ENCODE measurements around the gene TOGARAM2.

TOGARAM2 gene

GRCh38 chr2:28990445-28990844 is 9.3 kb downstream of the TOGARAM2 start:
- Histone ChIP-seq H3K9me3 (ENCODE audit: insufficient read depth, low read depth, low read length) (no peaks in the 10 kb centered on the region), H3K4me3 (ENCODE audit: low read length) (no peak overlapping the region), H3K4me1 (ENCODE audit: insufficient read depth, low read length) (no peaks in the 10 kb centered on the region), H3K36me3 (ENCODE audit: insufficient read depth, low read length) (no peaks in the 10 kb centered on the region), H3K27ac (ENCODE audit: low read depth, low read length) (no peak overlapping the region), H3K27me3 (ENCODE audit: insufficient read depth, low read length) (no peaks in the 10 kb centered on the region), H3K9ac (ENCODE audit: low read depth, low read length) (no peak overlapping the region)
- 87% methylated on average over 16 of the region's 16 CpGs for WGBS

- no peaks in the 10 kb centered on the region for H3K36me3 ChIP-seq (ENCODE audit: insufficient read depth, low read length)
- no peak overlapping the region for H3K9ac ChIP-seq (ENCODE audit: low read depth, low read length)
- H3K4me1 ChIP-seq (ENCODE audit: insufficient read depth, low read length), result no peaks in the 10 kb centered on the region
- H3K27ac ChIP-seq (ENCODE audit: low read depth, low read length), result no peak overlapping the region
- H3K9me3 ChIP-seq (ENCODE audit: insufficient read depth, low read depth, low read length), result no peaks in the 10 kb centered on the region
- no peak overlapping the region for H3K4me3 ChIP-seq (ENCODE audit: low read length)
- 94% methylated on average over 3 of the region's 4 CpGs for WGBS
- no peaks in the 10 kb centered on the region for H3K27me3 ChIP-seq (ENCODE audit: insufficient read depth, low read length)
Observed at GRCh38 chr2:28991021-28991420, 9.9 kb downstream of the TOGARAM2 start.

GRCh38 chr2:28991460-28991859 is 10.4 kb downstream of the TOGARAM2 start:
- whole genome bisulfite sequencing, result 95% methylated on average over 9 of the region's 9 CpGs
- Histone ChIP-seq H3K27ac (ENCODE audit: low read depth, low read length) (no peak overlapping the region), H3K4me1 (ENCODE audit: insufficient read depth, low read length) (no peaks in the 10 kb centered on the region), H3K4me3 (ENCODE audit: low read length) (no peak overlapping the region), H3K9ac (ENCODE audit: low read depth, low read length) (no peak overlapping the region), H3K36me3 (ENCODE audit: insufficient read depth, low read length) (no peaks in the 10 kb centered on the region), H3K9me3 (ENCODE audit: insufficient read depth, low read depth, low read length) (no peaks in the 10 kb centered on the region), H3K27me3 (ENCODE audit: insufficient read depth, low read length) (no peaks in the 10 kb centered on the region)

- H3K27ac ChIP-seq (ENCODE audit: low read depth, low read length), result no peak overlapping the region
- no peaks in the 10 kb centered on the region for H3K36me3 ChIP-seq (ENCODE audit: insufficient read depth, low read length)
- H3K9ac ChIP-seq (ENCODE audit: low read depth, low read length), result no peak overlapping the region
- 0 out of 2 replicates have a peak, but pooled peaks cover 4% of the 10 kb centered on the region for H3K4me1 ChIP-seq (ENCODE audit: insufficient read depth, low read length)
- 96% methylated on average over 4 of the region's 6 CpGs for WGBS
- H3K4me3 ChIP-seq (ENCODE audit: low read length), result no peak overlapping the region
- no peaks in the 10 kb centered on the region for H3K9me3 ChIP-seq (ENCODE audit: insufficient read depth, low read depth, low read length)
- H3K27me3 ChIP-seq (ENCODE audit: insufficient read depth, low read length), result no peaks in the 10 kb centered on the region
Observed at GRCh38 chr2:28993206-28993960, 12.3 kb downstream of the TOGARAM2 start.

- Histone ChIP-seq H3K36me3 (ENCODE audit: insufficient read depth, low read length) (no peaks in the 10 kb centered on the region), H3K9ac (ENCODE audit: low read depth, low read length) (no peak overlapping the region), H3K4me1 (ENCODE audit: insufficient read depth, low read length) (0 out of 2 replicates have a peak, but pooled peaks cover 4% of the 10 kb centered on the region), H3K9me3 (ENCODE audit: insufficient read depth, low read depth, low read length) (no peaks in the 10 kb centered on the region), H3K27me3 (ENCODE audit: insufficient read depth, low read length) (no peaks in the 10 kb centered on the region), H3K27ac (ENCODE audit: low read depth, low read length) (no peak overlapping the region), H3K4me3 (ENCODE audit: low read length) (no peak overlapping the region)
- WGBS, result 96% methylated on average over 10 of the region's 10 CpGs
Observed at GRCh38 chr2:28994074-28994473, 13.0 kb downstream of the TOGARAM2 start.

GRCh38 chr2:28994679-28995078 is 13.6 kb downstream of the TOGARAM2 start:
- Histone ChIP-seq H3K36me3 (ENCODE audit: insufficient read depth, low read length) (no peaks in the 10 kb centered on the region), H3K9ac (ENCODE audit: low read depth, low read length) (no peak overlapping the region), H3K4me1 (ENCODE audit: insufficient read depth, low read length) (0 out of 2 replicates have a peak, but pooled peaks cover 4% of the 10 kb centered on the region), H3K27ac (ENCODE audit: low read depth, low read length) (no peak overlapping the region), H3K9me3 (ENCODE audit: insufficient read depth, low read depth, low read length) (no peaks in the 10 kb centered on the region), H3K27me3 (ENCODE audit: insufficient read depth, low read length) (no peaks in the 10 kb centered on the region), H3K4me3 (ENCODE audit: low read length) (no peak overlapping the region)
- WGBS, result 86% methylated on average over 7 of the region's 7 CpGs

GRCh38 chr2:28995765-28996750 is 15.0 kb downstream of the TOGARAM2 start:
- Histone ChIP-seq H3K27me3 (ENCODE audit: insufficient read depth, low read length) (no peaks in the 10 kb centered on the region), H3K4me3 (ENCODE audit: low read length) (no peak overlapping the region), H3K36me3 (ENCODE audit: insufficient read depth, low read length) (no peaks in the 10 kb centered on the region), H3K9ac (ENCODE audit: low read depth, low read length) (no peak overlapping the region), H3K27ac (ENCODE audit: low read depth, low read length) (no peak overlapping the region), H3K4me1 (ENCODE audit: insufficient read depth, low read length) (0 out of 2 replicates have a peak, but pooled peaks cover 4% of the 10 kb centered on the region), H3K9me3 (ENCODE audit: insufficient read depth, low read depth, low read length) (no peaks in the 10 kb centered on the region)
- WGBS, result 83% methylated on average over 6 of the region's 6 CpGs

GRCh38 chr2:28997237-28997846 is 16.2 kb downstream of the TOGARAM2 start:
- no peak overlapping the region for H3K4me3 ChIP-seq (ENCODE audit: low read length)
- H3K27ac ChIP-seq (ENCODE audit: low read depth, low read length), result no peak overlapping the region
- no peaks in the 10 kb centered on the region for H3K36me3 ChIP-seq (ENCODE audit: insufficient read depth, low read length)
- H3K9ac ChIP-seq (ENCODE audit: low read depth, low read length), result no peak overlapping the region
- H3K4me1 ChIP-seq (ENCODE audit: insufficient read depth, low read length), result 0 out of 2 replicates have a peak, but pooled peaks cover 4% of the 10 kb centered on the region
- no peaks in the 10 kb centered on the region for H3K27me3 ChIP-seq (ENCODE audit: insufficient read depth, low read length)
- 78% methylated on average over 12 of the region's 12 CpGs for WGBS
- no peaks in the 10 kb centered on the region for H3K9me3 ChIP-seq (ENCODE audit: insufficient read depth, low read depth, low read length)

- Histone ChIP-seq H3K4me3 (ENCODE audit: low read length) (no peak overlapping the region), H3K9ac (ENCODE audit: low read depth, low read length) (no peak overlapping the region), H3K27ac (ENCODE audit: low read depth, low read length) (no peak overlapping the region), H3K36me3 (ENCODE audit: insufficient read depth, low read length) (no peaks in the 10 kb centered on the region), H3K4me1 (ENCODE audit: insufficient read depth, low read length) (0 out of 2 replicates have a peak, but pooled peaks cover 4% of the 10 kb centered on the region), H3K9me3 (ENCODE audit: insufficient read depth, low read depth, low read length) (no peaks in the 10 kb centered on the region), H3K27me3 (ENCODE audit: insufficient read depth, low read length) (no peaks in the 10 kb centered on the region)
- WGBS, result 94% methylated on average over 17 of the region's 17 CpGs
Observed at GRCh38 chr2:28997847-28998735, 17.0 kb downstream of the TOGARAM2 start.

GRCh38 chr2:29000481-29000880 is 19.4 kb downstream of the TOGARAM2 start:
- H3K4me3 ChIP-seq (ENCODE audit: low read length), result no peak overlapping the region
- H3K9ac ChIP-seq (ENCODE audit: low read depth, low read length), result no peak overlapping the region
- H3K27me3 ChIP-seq (ENCODE audit: insufficient read depth, low read length), result no peaks in the 10 kb centered on the region
- 0 out of 2 replicates have a peak, but pooled peaks cover 4% of the 10 kb centered on the region for H3K4me1 ChIP-seq (ENCODE audit: insufficient read depth, low read length)
- 78% methylated on average over 7 of the region's 7 CpGs for WGBS
- H3K9me3 ChIP-seq (ENCODE audit: insufficient read depth, low read depth, low read length), result peaks cover 7% of the 10 kb centered on the region; the same call in 1 of the 2 replicates
- no peak overlapping the region for H3K27ac ChIP-seq (ENCODE audit: low read depth, low read length)
- H3K36me3 ChIP-seq (ENCODE audit: insufficient read depth, low read length), result no peaks in the 10 kb centered on the region
